ENCODE results near the gene VWA3A.
A peak's percentile ranks its signal among the peaks of the same experiment; 100 is the strongest.
"Not testable (repeated sequence)": the region's sequence is repeated elsewhere in the genome, so short reads cannot be mapped to it uniquely, and the experiment has no call there.

The VWA3A gene

DNA sequence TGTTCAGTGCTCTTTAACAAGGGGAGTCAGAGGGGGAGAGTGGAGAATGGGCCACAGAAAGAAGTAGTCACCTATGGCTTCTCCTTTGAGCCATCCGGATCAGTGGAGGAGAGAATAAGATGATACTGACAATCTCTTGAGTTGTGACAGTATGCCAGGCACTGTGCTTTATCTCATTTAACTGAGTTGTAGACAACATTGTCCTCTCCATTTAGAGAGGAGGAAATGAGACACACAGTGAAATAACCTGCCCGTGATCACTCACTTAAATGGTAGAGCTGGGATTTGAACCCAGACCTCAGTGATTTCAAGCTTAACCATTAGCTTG, 95.9 kb downstream of the VWA3A start:
- DNase-seq, result no peak

DNA sequence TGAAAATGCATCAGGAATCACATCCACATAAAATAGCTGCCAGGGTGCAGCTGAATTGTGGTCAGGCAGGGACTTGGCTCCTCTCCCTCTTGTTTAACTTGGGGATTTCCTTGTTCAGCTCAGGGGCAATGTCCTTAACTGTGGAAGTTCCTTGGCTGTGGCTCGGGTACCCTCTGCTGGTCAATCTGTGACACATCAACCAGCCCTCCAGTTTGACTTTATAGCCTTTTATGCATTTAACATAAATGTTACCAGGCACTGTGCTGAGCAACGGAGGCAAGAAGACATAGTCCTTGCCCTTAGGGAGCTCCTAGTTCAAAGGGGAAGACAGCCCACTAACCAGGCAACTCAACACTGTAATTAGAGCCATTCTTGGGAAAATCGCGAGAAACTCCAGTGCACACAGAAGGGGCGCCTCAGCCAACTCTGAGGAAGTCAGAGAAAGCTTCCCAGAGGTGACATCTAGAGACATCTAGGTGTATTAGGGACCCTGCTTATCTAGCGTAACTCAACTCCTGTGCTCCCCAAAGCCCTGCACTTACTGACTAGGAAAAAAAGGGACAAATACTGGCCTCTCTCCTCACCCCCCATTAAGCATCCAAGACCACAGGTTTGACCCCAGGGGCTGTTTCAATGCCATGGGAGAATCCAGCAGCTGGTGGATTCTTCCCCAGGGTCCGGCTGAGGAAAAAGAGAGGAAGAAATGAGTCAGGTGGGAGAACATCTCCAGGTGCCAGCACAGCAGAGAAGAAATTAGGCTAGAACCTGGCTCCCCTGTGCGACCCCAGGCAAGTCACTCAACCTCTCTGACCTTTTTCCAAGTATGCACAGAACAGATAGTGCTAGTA, 96.5 kb downstream of the VWA3A start:
- DNase-seq, result peak; percentile 54 to 59

DNA sequence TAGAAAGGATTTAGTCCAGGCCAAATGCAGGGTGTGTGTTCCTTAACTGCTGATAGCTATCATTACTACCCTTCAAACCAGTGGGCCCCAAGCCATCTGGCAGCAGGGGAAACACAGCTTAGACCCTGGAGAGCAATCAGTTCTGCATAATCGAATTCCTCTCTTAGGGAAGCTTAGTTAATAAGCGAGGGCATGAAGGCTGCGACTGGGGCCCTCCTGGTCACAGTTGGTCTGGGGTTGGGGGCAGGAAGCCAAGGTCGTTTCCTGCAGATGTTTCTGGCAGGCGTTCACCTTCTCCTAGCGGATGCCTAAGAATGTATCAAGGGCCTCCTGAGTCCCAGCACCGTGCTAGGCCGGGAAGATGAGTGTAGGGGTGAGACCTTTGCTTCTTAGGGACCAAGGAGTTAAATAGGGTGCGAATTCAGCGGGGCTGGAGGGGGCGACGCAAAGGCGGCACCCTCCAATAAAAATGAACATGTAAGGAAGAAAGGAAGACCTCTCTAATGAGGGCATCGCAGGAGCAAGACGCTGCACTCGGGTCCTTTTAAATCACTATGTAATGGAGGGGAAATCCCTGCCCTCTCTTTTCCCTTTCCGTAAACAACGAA, 97.2 kb downstream of the VWA3A start:
- peak in 1 of 2 experiments; percentile 8 for DNase-seq

DNA sequence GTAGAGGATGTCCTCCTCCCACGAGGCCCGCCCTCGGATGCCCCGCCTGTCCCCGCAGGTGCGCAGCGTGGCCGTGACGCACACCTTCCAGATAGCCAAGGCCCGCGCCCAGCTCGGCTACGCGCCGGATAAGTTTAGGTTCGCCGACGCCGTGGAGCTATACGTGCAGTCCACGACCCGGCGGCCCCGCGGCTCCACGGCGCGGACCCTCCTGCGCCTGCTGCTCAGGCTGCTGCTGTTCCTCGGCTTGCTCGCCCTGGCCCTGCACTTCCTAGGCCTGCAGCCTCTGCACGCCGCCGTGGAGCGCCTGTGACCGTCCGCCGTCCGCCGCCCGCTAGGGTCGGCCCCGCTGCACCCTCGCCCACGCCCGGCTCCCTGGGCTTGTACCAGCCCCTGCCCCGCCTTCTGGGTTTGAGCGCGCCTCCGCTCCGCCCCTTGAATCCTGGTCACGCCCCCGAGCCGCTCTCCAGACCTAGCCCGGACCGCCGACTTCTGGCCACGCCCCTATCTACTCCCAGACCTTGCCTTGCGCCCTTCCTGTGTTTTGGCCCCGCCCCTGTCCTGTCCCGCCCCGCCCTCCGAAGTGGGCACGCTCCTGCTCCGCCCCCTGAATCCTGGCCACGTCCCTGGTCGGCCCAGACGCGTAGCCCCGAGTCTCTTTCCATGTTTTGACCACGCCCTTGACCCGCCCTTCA, 97.9 kb downstream of the VWA3A start:
- DNase-seq, result peak; percentile 94 to 95

DNA sequence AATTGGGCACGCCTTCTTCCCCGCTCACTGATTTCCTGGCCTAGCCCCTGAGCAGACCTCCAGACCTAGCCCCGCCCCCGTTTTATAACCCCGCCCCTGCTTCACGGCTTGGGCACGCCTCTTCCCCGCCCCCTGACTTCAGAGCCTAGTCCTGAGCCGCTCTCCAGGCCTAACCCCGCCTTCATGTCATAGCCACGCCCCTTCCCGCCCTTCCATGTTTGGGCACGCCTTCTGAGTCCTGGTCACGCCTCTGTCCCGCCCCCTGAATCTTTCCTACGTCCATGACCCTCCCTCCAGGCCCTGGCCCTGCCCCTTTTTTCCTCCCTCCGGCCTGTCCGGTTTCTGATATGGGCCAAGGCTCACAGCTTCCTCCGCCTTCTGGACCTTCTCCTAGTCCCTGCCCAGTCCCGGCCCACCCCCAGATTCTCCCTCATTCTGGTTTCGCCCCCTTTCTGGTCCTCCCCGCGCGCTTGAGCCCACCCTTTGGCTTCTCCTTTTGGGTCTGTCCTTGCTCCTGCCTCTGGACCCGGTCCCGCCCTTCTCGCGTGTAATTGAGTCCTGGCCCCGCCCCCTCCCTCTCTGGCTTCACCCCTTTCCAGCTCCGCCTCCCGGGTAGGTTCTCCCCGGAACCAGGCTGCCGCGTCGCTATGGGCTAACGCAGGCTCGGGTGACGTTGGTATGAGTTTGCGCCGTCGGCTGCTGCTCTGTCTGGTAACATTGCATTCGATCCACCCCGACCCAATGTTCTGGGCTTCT, 98.6 kb downstream of the VWA3A start:
- DNase-seq, result peak; percentile 99 to 100

DNA sequence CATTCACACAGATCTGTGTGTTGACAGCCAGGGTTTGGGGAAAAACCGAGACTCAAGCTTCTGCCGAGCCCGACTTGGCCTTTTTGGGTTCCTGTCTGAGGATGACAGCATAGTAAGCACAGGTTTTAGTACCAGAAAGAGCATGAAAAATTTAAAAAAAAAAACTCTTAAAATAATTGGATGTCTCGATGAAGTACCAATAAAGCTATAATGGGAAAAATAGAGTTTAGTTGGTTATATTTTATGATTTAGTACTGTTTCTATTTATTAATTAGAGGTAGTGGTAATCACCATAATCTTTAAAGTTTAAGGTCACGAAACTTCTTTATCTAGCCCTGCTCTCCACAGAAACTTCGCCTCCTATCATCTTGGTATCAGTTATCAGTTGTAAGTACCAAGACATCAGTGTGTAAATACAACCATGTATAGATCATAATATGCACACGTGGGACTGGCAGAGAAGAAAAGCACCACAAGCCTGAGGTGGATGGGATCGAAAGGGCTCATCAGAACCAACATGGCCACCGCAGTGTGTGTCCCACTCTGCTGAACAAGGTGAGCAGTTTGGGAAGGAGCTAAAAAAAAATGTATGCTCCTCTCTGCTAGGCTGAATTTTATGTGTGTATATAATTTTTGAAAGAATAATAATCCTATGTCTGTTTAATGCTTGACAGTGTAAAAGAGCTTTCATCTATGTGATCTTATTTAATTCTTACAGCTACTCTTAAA, 99.4 kb downstream of the VWA3A start:
- peak in 1 of 2 experiments; percentile 22 for DNase-seq

DNA sequence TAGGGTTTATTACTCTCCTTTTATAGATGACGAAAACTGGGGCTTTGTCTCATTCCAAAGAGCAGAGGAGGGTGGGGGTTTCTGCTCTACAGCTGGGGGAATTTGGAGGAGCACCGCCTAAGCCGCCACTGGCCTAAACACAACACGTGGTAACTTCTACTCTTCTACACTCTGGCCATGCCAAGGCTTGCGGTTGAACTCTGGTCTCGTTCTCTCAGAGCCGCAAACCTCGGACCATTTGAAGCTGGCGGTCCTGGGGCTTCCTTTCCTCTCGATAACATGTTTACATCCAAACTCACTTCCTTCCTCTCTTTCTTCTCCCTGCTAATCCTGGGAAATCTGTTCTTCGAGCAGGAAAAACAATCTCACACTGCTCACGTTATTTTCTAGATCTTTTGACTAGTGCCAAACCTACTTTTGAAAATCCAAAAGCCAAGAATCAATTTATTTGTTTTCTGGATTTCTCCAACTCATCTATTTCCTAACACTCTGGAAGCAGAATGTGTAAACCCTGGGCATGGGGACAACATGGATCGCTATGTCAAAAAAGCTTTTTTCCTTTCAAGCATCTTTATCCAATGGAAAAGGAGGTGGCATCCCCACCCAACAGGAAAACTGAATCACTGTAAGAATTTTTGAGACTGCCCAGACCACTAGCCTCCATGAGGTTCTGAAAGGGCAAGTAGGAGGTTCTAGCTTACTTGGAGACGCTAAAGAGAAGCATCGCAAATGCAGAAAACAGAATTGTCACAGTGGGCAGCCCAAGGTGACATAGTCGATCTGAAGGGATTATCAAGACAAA, 100.1 kb downstream of the VWA3A start:
- peak; percentile 56 to 63 for DNase-seq

DNA sequence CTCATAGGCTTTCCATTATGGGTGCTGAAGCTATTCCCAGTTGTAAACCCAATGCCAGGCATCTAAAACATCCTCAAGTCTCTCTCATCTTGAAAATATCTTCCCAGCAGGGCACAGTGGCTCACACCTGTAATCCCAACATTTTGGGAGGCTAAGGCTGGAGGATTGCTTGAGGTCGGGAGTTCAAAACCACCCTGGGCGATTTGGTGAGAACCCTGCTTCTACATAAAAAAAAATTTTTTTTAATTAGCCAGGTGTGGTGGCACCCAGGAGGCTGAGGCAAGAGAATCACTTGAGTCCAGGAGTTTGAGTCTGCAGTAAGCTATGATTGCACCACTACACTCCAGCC, 100.7 kb downstream of the VWA3A start:
- DNase-seq, result no peak

DNA sequence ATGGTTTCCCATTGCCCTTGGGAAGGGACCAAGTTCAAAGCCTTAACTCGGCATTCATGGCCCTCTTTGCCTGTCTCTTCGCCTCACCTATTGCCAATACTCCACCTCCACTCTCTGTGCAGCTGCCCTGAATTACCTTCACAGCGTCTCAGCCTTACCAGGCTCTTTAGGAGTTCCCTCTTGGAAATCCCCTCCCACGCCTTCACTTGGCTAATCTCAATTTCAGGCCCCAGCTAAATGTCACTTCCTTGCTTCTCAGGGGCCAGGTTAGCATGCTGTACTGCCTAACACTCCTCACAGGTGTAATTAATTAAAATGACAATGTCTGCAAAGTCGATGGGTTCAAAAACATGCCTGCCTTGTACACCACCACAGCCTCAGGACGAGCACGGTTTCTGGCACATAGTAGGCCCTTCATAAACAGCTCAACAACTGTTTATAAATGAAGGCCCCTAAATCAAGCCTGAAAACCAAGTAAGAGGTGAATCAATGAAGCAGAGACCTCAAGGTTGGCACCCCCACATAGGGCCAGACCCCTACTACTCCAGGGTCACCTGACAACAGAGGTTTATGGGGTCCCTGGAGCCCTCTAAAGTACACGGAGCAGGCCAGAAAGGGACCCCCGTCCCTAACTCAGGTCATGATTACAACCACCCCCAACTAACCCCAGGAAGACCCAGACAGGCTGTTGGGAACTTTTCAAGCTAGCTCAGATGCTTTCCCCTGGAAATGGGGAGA, 102.5 kb downstream of the VWA3A start:
- DNase-seq, result no peak

DNA sequence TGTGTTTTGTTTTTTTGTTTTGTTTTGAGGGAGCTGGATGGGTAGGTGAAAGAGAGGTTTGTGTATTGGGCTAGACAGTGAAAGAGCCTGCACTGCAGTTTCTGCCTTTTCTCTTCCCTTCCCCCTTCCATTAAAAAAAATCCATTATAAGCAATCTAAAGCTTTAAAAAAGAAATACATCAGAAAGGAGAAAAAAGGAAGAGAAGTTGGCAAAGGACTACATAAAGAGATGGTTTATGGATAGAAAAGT, 103.0 kb downstream of the VWA3A start:
- no peak for DNase-seq

DNA sequence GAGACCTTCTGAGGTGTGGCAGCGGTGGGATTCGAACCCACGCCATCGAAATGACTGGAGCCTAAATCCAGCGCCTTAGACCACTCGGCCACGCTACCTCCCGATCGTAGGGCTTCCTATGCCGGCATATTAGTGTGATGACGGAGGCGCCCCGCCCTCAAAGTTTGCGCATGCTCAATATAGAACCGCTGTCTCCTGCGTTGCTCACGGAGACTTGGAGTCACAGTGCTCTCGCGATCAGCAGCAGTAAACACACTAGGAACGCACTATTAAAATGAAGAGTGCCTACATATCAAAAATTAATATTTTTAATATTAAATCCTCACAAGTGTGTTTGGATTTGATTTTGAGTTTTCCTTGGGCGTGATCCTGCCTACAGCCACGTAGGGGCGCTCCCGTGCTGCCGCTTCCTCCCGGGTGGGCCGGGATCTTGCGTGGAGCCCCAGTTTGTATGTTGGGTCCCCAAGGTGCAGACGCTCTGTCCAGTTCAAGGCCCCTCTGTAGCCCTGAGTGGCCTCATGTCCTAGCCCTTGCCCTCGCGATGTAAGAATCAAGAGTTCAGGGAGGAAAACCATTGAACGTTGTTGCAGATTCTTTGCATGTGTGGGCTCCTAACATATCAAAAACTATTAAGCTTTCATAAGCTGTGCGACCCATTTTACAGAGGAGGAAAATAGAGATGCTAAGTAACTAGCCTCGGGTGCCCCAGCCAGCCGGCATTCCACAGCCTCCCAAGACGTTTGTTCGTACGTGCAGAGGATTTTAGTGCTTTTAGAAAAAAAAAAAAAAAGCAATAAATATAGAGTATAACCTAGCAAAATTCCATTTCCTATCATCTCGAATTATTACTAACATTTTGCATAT, 103.6 kb downstream of the VWA3A start:
- peak; percentile 84 to 90 for DNase-seq

DNA sequence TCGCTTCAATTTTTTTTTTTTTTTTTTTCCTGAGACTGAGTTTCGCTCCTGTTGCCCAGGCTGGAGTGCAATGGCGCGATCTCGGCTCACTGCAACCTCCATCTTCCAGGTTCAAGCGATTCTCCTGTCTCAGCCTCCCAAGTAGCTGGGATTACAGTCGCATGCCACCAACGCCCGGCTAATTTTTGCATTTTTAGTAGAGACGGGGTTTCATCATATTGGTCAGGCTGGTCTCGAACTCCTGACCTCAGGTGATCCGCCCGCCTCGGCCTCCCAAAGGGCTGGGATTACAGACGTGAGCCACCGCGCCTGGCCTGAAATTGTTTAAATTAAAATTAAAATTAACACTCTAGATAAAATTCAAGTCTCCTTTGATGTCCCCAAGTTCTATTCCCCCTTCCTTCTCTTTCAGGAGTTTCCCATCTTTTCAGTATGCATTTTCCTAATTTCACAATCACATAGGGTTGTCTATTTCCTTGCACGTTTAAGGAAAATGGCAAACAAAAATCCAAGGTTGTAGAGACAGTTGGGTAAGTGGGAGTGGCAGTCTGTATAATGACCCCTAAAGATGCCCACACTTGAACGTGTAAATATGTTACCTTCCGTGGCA, 104.3 kb downstream of the VWA3A start:
- not testable (repeated sequence) for DNase-seq

DNA sequence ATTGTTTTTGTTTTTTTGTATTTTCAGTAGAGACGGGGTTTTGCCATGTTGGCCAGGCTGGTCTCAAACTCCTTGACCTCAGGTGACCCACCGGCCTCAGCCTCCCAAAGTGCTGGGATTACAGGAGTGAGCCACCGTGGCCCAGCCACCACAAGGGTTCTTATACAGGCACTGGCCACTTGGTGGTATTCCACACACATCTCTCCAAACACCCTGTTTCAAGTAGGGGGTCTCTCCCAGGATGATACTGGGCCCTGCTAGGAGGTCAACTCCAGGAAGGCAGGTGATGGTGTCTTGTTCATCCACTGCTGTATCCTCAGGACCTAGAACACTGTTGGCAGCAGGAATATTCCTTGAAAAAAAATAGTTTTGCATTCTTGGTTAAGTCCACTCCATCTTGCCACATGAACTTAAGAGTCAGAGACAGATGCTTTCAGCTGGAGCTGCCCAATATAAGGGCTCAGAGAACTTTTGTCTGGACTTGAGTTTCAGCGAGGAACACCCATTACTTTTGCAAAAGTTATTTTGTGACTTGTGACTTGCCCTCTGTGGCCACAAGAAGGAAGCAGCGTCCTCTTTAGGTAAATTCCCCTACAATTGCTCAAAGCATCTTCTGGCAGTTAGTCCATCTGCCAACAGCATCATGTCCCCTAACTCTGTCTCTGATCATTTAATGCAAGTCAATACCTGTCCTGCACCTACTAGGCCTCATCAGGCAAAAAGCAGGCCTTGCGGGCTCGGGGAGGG, 106.4 kb downstream of the VWA3A start:
- DNase-seq, result no peak

DNA sequence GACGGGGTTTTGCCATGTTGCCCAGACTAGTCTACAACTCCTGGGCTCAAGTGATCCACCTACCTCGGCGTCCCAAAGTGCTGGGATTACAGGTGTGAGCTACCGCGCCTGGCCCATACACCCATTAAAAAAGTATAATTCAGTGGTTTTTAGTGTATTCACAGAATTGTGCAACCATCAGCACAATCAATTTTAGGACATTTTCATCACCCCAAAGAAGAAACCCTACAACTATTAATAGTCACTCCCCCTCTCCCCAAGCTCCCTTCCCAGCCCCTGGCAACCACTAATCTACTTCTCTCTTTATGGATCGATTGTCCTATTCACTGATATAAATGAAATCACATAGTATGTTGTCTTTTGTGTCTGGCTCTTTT, 109.9 kb downstream of the VWA3A start:
- DNase-seq, result no peak

DNA sequence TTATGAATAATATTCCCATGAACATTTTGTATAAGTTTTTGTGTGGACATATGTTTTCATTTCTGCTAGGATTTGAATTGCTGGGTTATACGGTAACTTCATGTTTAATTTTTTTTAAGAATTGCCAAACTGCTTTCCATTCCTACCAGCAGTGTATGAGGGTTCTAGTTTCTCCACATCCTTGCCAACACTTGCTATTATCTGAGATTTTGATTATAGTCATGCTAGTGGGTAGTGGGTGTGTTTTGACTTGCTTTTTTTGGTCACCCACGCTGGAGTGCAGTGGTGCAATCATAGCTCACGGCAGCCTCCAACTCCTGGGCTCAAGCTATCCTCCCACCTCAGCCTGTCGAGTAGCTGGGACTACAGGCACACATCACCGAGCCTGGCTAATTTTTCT, 110.8 kb downstream of the VWA3A start:
- DNase-seq, result no peak

DNA sequence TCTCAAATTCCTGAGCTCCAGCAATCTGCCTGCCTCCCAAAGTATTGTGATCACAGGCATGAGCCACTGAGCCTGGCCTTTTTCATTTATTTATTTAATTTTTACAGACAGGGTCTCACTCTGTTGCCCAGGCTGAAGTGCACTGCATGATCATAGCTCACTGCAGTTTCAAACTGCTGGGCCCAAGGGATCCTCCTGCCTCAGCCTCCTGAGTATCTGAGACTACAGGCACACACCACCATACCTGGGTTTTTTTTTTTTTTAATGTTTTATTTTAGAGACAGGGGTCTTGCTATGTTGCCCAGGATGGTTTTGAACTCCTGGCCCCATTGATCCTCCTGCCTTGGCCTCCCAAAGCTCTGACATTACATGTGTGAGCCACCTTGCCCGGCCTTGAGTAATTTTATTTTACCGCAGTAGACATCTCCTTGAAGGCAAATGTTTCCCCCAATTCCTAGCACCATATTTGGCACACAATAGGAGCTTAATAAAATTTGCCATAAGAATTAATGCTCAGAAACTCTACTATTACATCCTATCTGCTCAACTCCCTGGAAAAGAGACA, 111.8 kb downstream of the VWA3A start:
- DNase-seq, result no peak

DNA sequence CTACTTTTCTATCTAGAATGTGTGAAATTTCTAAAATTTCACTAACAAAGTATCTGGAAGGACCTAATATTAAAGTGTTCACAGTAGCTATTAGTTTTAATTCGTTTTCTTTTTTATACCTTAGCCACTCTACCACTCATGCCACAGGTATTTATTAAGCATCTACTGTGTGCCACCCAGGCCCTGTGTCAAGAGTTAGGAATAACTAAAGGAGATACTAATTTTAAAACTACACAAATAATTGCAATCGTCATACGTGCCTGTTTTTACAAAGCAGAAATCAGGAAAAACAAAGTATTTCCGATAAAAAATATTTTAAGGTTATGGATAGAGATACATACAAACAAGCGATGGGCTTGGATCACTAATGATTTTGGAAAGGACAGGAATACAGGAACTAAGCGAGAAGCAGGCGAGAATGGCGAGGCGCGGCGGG, 113.3 kb downstream of the VWA3A start:
- DNase-seq, result no peak

DNA sequence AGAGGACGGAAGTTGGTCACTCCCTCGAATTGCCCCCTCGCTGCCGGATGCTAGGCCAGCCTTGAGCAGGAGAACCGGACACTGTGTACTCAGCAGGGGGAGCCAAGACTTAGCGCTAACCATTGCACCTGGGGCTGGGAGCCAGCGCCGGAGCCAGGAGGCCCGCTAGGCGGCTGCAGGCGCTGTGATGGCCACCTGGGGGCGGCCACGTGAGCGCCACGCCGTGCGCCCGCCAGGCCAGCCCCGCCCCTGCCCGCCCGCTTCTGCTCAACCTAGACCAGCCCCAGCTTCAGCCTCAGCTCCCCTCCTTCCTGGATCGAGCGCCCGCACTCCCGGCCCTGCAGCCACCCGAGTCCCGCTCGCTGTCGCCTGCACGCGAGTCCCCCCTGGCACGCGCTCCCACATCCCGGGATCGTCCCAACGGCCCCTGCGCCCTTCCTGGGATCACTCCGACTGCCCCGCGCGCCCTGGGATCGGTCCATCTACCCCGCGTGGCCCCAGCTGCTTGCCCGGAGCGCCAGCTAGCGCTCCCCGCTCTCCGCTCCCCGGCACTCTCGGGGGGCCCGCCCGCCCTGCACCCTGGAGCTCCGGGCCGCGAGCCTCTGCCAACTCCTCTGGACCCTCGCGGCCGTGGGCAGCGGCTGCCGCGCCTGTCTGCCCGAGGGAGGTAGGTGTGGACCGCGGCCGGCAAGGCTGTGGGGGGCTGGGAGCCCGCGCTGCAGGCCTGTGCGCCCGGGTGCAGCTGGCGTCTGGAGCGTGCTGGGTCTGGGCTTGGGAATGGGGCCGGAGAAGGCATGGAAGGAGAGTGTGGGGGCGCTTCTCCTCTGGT, 113.9 kb downstream of the VWA3A start, which contains the start of gene EEF2K:
Gene EEF2K (plus strand): TSS at position 266 of the 829 bp plus-strand sequence. CDS start 19,452 bp downstream, outside the sequence.
- peak; percentile 79 to 80 for DNase-seq

Measured in activated CD4-positive, alpha-beta T cell treated with anti-CD3 and anti-CD28 coated beads, Interleukin-2, amount 50 U/mL, for 4 hours (primary cell).